ENCODE measurements around the gene RPRD1B. TPM values are rescaled to one million over a fixed set of nuclear protein-coding genes. Genes with fewer than 3 reads are reported as not detected.

Gene RPRD1B
- total and polyA plus RNA-seq, 2 of the 13 experiments (the other 11 are each of a cell fraction or from before 2014, with no cell fraction given) = 31.1 to 41.5 TPM

DNA sequence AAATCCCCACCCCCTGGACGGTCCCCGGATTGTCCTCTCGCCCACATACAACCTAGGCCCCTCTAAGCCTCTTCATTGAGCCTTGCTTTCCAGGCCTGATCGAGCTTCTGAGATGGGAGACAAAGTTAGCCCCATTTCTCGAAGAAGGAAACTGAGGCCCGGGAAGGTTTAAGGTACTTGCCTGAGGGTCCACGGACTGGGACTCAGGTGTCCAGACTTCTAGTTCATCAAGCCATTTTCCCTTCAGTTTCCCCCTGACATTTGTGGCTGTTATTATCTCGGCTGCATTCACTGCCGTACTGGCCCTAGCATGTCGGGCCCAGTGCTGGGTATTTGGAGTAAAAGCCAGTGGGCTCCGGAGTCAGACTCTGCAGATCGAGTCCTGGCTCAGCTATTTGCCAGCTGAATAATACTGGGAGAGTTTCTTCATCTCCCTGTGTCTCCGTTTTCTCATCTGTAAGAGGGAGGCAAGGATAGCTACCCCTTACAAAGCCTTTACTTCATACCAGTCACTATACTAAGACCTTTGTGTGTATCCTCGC lies 633 bp downstream of the RPRD1B start (continued):
- TF ChIP-seq ZNF501 (CRISPR knock-in tag; IDR thresholded peaks at IDR 0.05) = no peak
- no peak for TF ChIP-seq PTBP1 (IDR thresholded peaks at IDR 0.05; ENCODE audit: low read depth, low read length, poor library complexity, severe bottlenecking)
- 0 out of 2 replicates have a peak, but pooled peaks have one; percentile 7 for TF ChIP-seq ZNF792 (CRISPR knock-in tag; IDR thresholded peaks at IDR 0.05)
- TF ChIP-seq CBX1 (IDR thresholded peaks at IDR 0.05; ENCODE audit: low read depth) = no peak

DNA sequence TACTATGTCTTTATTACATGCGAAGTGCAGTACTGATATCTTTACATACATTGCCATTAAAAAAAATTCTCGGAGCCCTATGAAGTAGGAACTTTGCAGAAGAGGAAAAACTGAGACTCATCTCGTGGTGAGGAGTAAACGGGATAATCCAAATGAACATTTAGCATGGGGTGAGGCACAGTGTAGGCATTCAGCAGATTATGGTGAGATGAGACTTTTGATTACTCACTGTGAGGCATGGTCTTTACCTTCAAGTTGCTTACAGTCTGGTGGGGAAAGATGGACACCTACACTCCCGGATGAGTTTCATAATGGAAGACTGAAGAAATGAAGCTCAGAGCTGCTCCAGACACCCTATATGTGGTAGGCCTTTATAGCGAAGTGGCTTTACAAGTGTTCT lies 1.4 kb downstream of the RPRD1B start:
- no peaks in the 10 kb centered on the region; a peak in 1 of 5 replicates for H3K27me3 ChIP-seq (ENCODE audit: control insufficient read depth in 1 of 2, insufficient read depth in 2 of 2, low read length in 2 of 2)
- H3K36me3 ChIP-seq (replicated peaks in 1 of 2; ENCODE audit: control insufficient read depth in 1 of 2, insufficient read depth in 2 of 2, low read length in 2 of 2) = peaks cover 6 to 34% of the 10 kb centered on the region in 2 experiments
- in situ Hi-C loops (cut with HindIII; ENCODE audit: extremely low pct_ligation_motif_present, low pct_unique_long_range_greater_than_20kb) (no loop called here), intact Hi-C loops (cut with micrococcal nuclease; ENCODE audit: unreplicated experiment) (no loop called here)
- peaks cover 5% of the 10 kb centered on the region; the same call in 1 of the 2 replicates for H4K20me1 ChIP-seq (ENCODE audit: insufficient read depth, low read length)
- ChIA-PET POLR2A (interaction anchor here (1.9 kb wide), 1 partner anchor 400 kb away, joined by 8 read pairs; the partner anchor contains the start of gene SNHG17), CTCF (ENCODE audit: low intra/inter-chr PET ratio, low total read pairs) (no interaction called here)
- DNase-seq (ENCODE audit: low spot score) (no peak), ATAC-seq (no peak), FAIRE-seq (no peak)
- peaks cover 93% of the 10 kb centered on the region for H3K79me2 ChIP-seq (ENCODE audit: insufficient read depth, low read length)
- no peak overlapping the region for H2AFZ ChIP-seq (ENCODE audit: low read length)
- 76% methylated on average over 6 of the region's 6 CpGs for WGBS (ENCODE audit: low lambda C conversion rate)
- peak overlapping the region; percentile 98 for H3K9ac ChIP-seq (ENCODE audit: insufficient read depth, low read depth, low read length)
- H3K4me3 ChIP-seq (replicated peaks in 1 of 3; ENCODE audit: insufficient read depth in 1 of 3, low read depth in 2 of 3, low read length in 3 of 3) = peak overlapping the region; percentile 75 to 99 (median 85)
- no TSS peak for BruUV-seq (replicated peaks)
- TF ChIP-seq, protein P1, sequence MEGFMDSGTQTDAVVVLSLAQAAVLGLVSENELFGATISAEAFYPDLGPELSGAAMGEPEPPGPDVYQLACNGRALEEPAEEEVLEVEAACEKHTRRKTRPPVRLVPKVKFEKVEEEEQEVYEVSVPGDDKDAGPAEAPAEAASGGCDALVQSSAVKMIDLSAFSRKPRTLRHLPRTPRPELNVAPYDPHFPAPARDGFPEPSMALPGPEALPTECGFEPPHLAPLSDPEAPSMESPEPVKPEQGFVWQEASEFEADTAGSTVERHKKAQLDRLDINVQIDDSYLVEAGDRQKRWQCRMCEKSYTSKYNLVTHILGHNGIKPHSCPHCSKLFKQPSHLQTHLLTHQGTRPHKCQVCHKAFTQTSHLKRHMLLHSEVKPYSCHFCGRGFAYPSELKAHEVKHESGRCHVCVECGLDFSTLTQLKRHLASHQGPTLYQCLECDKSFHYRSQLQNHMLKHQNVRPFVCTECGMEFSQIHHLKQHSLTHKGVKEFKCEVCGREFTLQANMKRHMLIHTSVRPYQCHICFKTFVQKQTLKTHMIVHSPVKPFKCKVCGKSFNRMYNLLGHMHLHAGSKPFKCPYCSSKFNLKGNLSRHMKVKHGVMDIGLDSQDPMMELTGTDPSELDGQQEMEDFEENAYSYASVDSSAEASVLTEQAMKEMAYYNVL (CRISPR knock-in tag; IDR thresholded peaks at IDR 0.05; ENCODE audit: borderline replicate concordance) = no peak
- TF ChIP-seq TEAD3 (CRISPR knock-in tag; optimal IDR thresholded peaks at IDR 0.05; ENCODE audit: borderline replicate concordance) = peak; percentile 12
- peaks cover 75% of the 10 kb centered on the region for H3K4me1 ChIP-seq (ENCODE audit: insufficient read depth, low read length)
- no peak overlapping the region for H3K27ac ChIP-seq (ENCODE audit: extremely low read length, insufficient read depth, low read length)
- no peaks in the 10 kb centered on the region for H3K9me3 ChIP-seq (ENCODE audit: low read length)
- peak overlapping the region; percentile 93 for H3K4me2 ChIP-seq (ENCODE audit: low read depth, low read length)
